B cell (primary cell): ENCODE measurements around the gene TGOLN2. TPM values are rescaled to one million over a fixed set of nuclear protein-coding genes. Genes with fewer than 3 reads are reported as not detected.
A peak's percentile ranks its signal among the peaks of the same experiment; 100 is the strongest.

ENCODE experiments used
- ATAC-seq: fragments of 200-7000 bp; cut with Tn5 transposase; one replicate; pipeline ENCODE4 v1.10.0; 2021; ENCODE audit warnings: low read depth, mild to moderate bottlenecking, moderate number of reproducible peaks, moderate library complexity
- CTCF ChIA-PET: fragments of 350-600 bp; sonication (Branson Sonifier 250); formaldehyde crosslinking; loops from one replicate; lab custom pipeline; 2021; ENCODE audit warnings: antibody characterized with exemption, inconsistent platforms; lab: Charles Lee
- POLR2A ChIA-PET: fragments of 350-600 bp; sonication (Branson Sonifier 250); formaldehyde crosslinking; loops from one replicate; lab custom pipeline; 2021; ENCODE audit warnings: antibody characterized with exemption; lab: Charles Lee
- DNase-seq: peaks from one replicate; pipeline ENCODE4 v3.0.0; 2013
- H2AFZ ChIP-seq: 2 replicates; pipeline ENCODE4 v1.6.1; 2012; ENCODE audit warnings: mild to moderate bottlenecking, low read depth, low read length; ENCODE audit not compliant: insufficient read depth, poor library complexity, severe bottlenecking
- H3K27ac ChIP-seq, 2 donors: 1 replicate in 1 of 2; 2 replicates in 1 of 2; pipeline ENCODE4 v1.5.1; 2012 to 2013; ENCODE audit warnings: low read length in 2 of 2, mild to moderate bottlenecking in 2 of 2, moderate library complexity in 1 of 2
- H3K27me3 ChIP-seq, 4 experiments: fragments of 200-600 bp in 1 of 4; sonication (generic) in 1 of 4; replicated peaks in 1 of 4; 1 replicate in 2 of 4; 2 replicates in 2 of 4; pipeline versions ENCODE4 v1.6.1 to v1.7.0; 2013 to 2016; ENCODE audit warnings: low read length in 3 of 4, mild to moderate bottlenecking in 2 of 4, mixed read lengths in 1 of 4, moderate library complexity in 1 of 4; ENCODE audit not compliant: insufficient read depth in 4 of 4, control insufficient read depth in 3 of 4; ENCODE audit errors: control extremely low read depth in 1 of 4
- H3K36me3 ChIP-seq, 2 experiments: replicated peaks in 1 of 2; 1 replicate in 1 of 2; 2 replicates in 1 of 2; pipeline versions ENCODE4 v1.6.1 to v1.7.1; 2013; ENCODE audit warnings: low read length in 1 of 2; ENCODE audit not compliant: insufficient read depth in 2 of 2, control insufficient read depth in 1 of 2; ENCODE audit errors: control extremely low read depth in 1 of 2, extremely low read depth in 1 of 2
- H3K4me1 ChIP-seq, 2 donors: fragments of 200-600 bp in 1 of 2; sonication (generic) in 1 of 2; 1 replicate in 1 of 2; 2 replicates in 1 of 2; pipeline versions ENCODE4 v1.5.1 to v1.6.1; 2013 to 2017; ENCODE audit warnings: low read length in 2 of 2; ENCODE audit not compliant: control insufficient read depth in 2 of 2, insufficient read depth in 2 of 2
- H3K4me2 ChIP-seq: replicated peaks from 2 replicates; pipeline ENCODE3; 2012; ENCODE audit warnings: mild to moderate bottlenecking, low read depth, low read length; ENCODE audit not compliant: poor library complexity, severe bottlenecking
- H3K4me3 ChIP-seq, 5 experiments: fragments of 200-600 bp in 1 of 5; sonication (generic) in 1 of 5; 1 replicate in 3 of 5; 2 replicates in 2 of 5; pipeline versions ENCODE4 v1.5.1 to v1.7.0; 2011 to 2016; ENCODE audit warnings: low read length in 4 of 5, mild to moderate bottlenecking in 4 of 5, low read depth in 2 of 5, control low read depth in 1 of 5, moderate library complexity in 1 of 5; ENCODE audit not compliant: insufficient read depth in 1 of 5; ENCODE audit errors: control extremely low read depth in 1 of 5, extremely low read depth in 1 of 5
- H3K79me2 ChIP-seq: fragments of 200-600 bp; sonication (generic); one replicate; pipeline ENCODE4 v1.6.0; 2016; ENCODE audit warnings: low read length; ENCODE audit not compliant: control insufficient read depth, insufficient read depth
- H3K9ac ChIP-seq: fragments of 200-600 bp; sonication (generic); 2 replicates; pipeline ENCODE4 v1.6.1; 2017; ENCODE audit warnings: mild to moderate bottlenecking, low read length, moderate library complexity
- H3K9me3 ChIP-seq, 3 donors: one replicate each; pipeline versions ENCODE4 v1.6.1 to v1.7.1; 2013; ENCODE audit warnings: low read length in 2 of 3; ENCODE audit not compliant: control insufficient read depth in 2 of 3, insufficient read depth in 1 of 3; ENCODE audit errors: control extremely low read depth in 1 of 3
- H4K20me1 ChIP-seq: 2 replicates; pipeline ENCODE4 v1.6.0; 2012; ENCODE audit warnings: mild to moderate bottlenecking, low read length; ENCODE audit not compliant: insufficient read depth, control insufficient read depth, poor library complexity, severe bottlenecking
- H3K27ac Mint-ChIP-seq: one replicate; pipeline ENCODE4 v1.8.0; 2021; ENCODE audit warnings: mixed read lengths
- H3K27me3 Mint-ChIP-seq: one replicate; pipeline ENCODE4 v1.8.0; 2021; ENCODE audit warnings: mixed read lengths
- H3K4me1 Mint-ChIP-seq: one replicate; pipeline ENCODE4 v1.8.0; 2021; ENCODE audit warnings: mixed read lengths
- H3K4me3 Mint-ChIP-seq: one replicate; pipeline ENCODE4 v1.8.0; 2021; ENCODE audit warnings: mixed read lengths
- H3K9me3 Mint-ChIP-seq: one replicate; pipeline ENCODE4 v1.8.0; 2022; ENCODE audit warnings: mixed read lengths; ENCODE audit not compliant: insufficient read depth
- CTCF ChIP-seq: fragments of 200-600 bp; IDR thresholded peaks from one replicate; pipeline ENCODE4 v1.8.0; 2022; ENCODE audit warnings: antibody characterized with exemption, mild to moderate bottlenecking
- EZH2 ChIP-seq: IDR thresholded peaks from 2 replicates; pipeline ENCODE4 v1.6.1; 2012; ENCODE audit warnings: borderline replicate concordance, low read depth, mild to moderate bottlenecking, moderate library complexity, low read length; ENCODE audit not compliant: insufficient read depth, poor library complexity, severe bottlenecking
- WGBS: methylation state at CpG from one replicate; pipeline ENCODE4 v1.1.5; 2013; ENCODE audit warnings: missing lambda C conversion rate; ENCODE audit not compliant: insufficient coverage; 5-methylcytosine and 5-hydroxymethylcytosine counted together
- intact Hi-C: fragments of 100-400 bp; cut with micrococcal nuclease; formaldehyde crosslinking; loops from one replicate; pipeline ENCODE4 v1.10.0; 2022
- polyA plus RNA-seq: library from polyadenylated mRNA; depleted of rRNA; stranded (reverse); fragments of >200 nt; gene quantifications from 2 replicates; pipeline ENCODE4 v1.2.3, GENCODE V29; 2012
- total RNA-seq, 2 donors: library from RNA; stranded (reverse); fragments of 120-200 nt in 1 of 2; gene quantifications; 1 replicate in 1 of 2; 2 replicates in 1 of 2; pipeline versions ENCODE4 v1.2.3 to v1.2.4, GENCODE V29; 2013 to 2022

TGOLN2 gene
- total and polyA plus RNA-seq, 2 donors (not counting 1 experiment from before 2014, with no cell fraction given), result 106 to 172 TPM

DNA sequence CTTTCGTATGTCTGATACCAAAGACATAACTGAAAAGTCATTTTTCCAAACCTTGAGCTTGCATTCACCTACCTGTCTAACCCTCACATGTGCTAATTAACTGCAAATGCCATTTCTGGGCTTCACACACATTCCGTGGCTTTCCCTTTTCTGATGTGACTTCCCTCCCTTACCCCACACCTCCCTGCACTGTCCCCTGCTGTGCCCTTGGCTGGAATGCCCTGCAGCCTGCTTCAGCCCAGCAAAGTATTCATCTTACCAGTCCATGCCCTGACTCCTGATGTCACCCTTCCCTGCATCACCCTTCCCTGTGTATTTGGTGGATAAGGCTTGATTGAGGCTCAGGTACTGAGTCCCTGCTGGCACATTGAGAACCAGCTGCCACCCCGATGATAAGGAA is 14.4 kb upstream of the TGOLN2 start:
- Histone ChIP-seq H3K36me3 (peaks cover 0 to 14% of the 10 kb centered on the region in 2 experiments), H3K4me1 (no peaks in the 10 kb centered on the region), H3K27ac (no peak overlapping the region), H4K20me1 (no peaks in the 10 kb centered on the region), H3K79me2 (no peaks in the 10 kb centered on the region), H3K9ac (no peak overlapping the region), H2AFZ (no peak overlapping the region), H3K27me3 (no peaks in the 10 kb centered on the region), H3K9me3 (no peaks in the 10 kb centered on the region), H3K4me3 (no peak overlapping the region), H3K4me2 (no peak overlapping the region)
- Mint-ChIP-seq H3K4me1 (no peaks in the 10 kb centered on the region), H3K9me3 (no peaks in the 10 kb centered on the region), H3K27ac (peak overlapping the region; percentile 20), H3K4me3 (no peak overlapping the region), H3K27me3 (no peaks in the 10 kb centered on the region)
- no peak for ATAC-seq
- 100% methylated on average over 2 of the region's 3 CpGs for WGBS
- POLR2A ChIA-PET, result no interaction called here
- TF ChIP-seq CTCF (no peak), EZH2 (no peak)
- CTCF ChIA-PET, result no interaction called here
- intact Hi-C loops, result no loop called here
- no peak for DNase-seq

- ChIA-PET POLR2A (no interaction called here), CTCF (no interaction called here)
- TF ChIP-seq CTCF, result no peak
- TF ChIP-seq EZH2, result no peak
- H3K27me3 Mint-ChIP-seq, result no peaks in the 10 kb centered on the region
- Histone ChIP-seq H3K4me1 (no peaks in the 10 kb centered on the region), H3K27me3 (no peaks in the 10 kb centered on the region), H4K20me1 (no peaks in the 10 kb centered on the region), H3K36me3 (peaks cover 0 to 14% of the 10 kb centered on the region in 2 experiments), H3K4me2 (no peak overlapping the region), H3K4me3 (no peak overlapping the region), H2AFZ (no peak overlapping the region), H3K27ac (no peak overlapping the region), H3K9me3 (no peaks in the 10 kb centered on the region), H3K79me2 (no peaks in the 10 kb centered on the region), H3K9ac (no peak overlapping the region)
- DNase-seq, result no peak
- 97% methylated on average over 24 of the region's 30 CpGs for WGBS
- intact Hi-C loops, result no loop called here
- H3K4me3 Mint-ChIP-seq, result no peak overlapping the region
- H3K27ac Mint-ChIP-seq, result no peak overlapping the region
- no peaks in the 10 kb centered on the region for H3K9me3 Mint-ChIP-seq
- no peak for ATAC-seq
- no peaks in the 10 kb centered on the region for H3K4me1 Mint-ChIP-seq
Observed at GRCh38 chr2:85341269-85342029, 13.7 kb upstream of the TGOLN2 start.
